Mammary epithelial cell (primary cell): ENCODE measurements around the gene SAP30BP.

Experiments
- CTCF ChIP-seq, 2 donors: IDR thresholded peaks in 1 of 2; conservative IDR thresholded peaks in 1 of 2; 2 replicates each; pipeline ENCODE4 v1.5.1; 2011 to 2012; ENCODE audit warnings: inconsistent platforms in 2 of 2, low read length in 2 of 2, mild to moderate bottlenecking in 2 of 2, control low read depth in 1 of 2, low read depth in 1 of 2; ENCODE audit not compliant: insufficient read depth in 1 of 2; ENCODE audit errors: extremely low read depth in 1 of 2
- EZH2 ChIP-seq: IDR thresholded peaks from 2 replicates; pipeline ENCODE4 v1.6.1; 2012; ENCODE audit warnings: low read length, inconsistent platforms, borderline replicate concordance

- TF ChIP-seq CTCF (conservative IDR thresholded peaks at IDR 0.05 in 1 of 2, IDR thresholded peaks at IDR 0.05 in 1 of 2; ENCODE audit: extremely low read depth in 1 of 2, insufficient read depth in 1 of 2, low read depth in 1 of 2, low read length in 2 of 2) (no peak), EZH2 (no peak)
These were observed 23.5 kb upstream of the SAP30BP start for GRCh38 chr17:75643643-75644017.
